GM03348 (cell line): Measurements from ENCODE around the gene GALR2.
"Not testable (repeated sequence)": the region's sequence is repeated elsewhere in the genome, so short reads cannot be mapped to it uniquely, and the experiment has no call there.

Experiments
- DNase-seq: peaks from one replicate; pipeline ENCODE4 v3.0.0; 2012; ENCODE audit warnings: low spot score

The GALR2 gene

GRCh38 chr17:76074390-76075363, at the start of gene GALR2:
GALR2 (plus strand) TSS chr17:76074781; CDS start chr17:76074884, 103 bp downstream.
- DNase-seq, result no peak

GRCh38 chr17:76025294-76025693, 49.3 kb upstream of the GALR2 start:
- DNase-seq, result no peak

- DNase-seq, result no peak
Measured at GRCh38 chr17:76026714-76027158, 47.8 kb upstream of the GALR2 start.

- DNase-seq, result no peak
Measured at GRCh38 chr17:76027159-76027839, 47.3 kb upstream of the GALR2 start, which contains the start of gene EVPL. EVPL (minus strand) TSS chr17:76027306; CDS start chr17:76027198, 108 bp downstream.

- no peak for DNase-seq
Measured at GRCh38 chr17:76032073-76032779, 42.4 kb upstream of the GALR2 start.

GRCh38 chr17:76032780-76033108, 41.8 kb upstream of the GALR2 start:
- no peak for DNase-seq

GRCh38 chr17:76033139-76033538, 41.4 kb upstream of the GALR2 start:
- DNase-seq, result no peak

- DNase-seq, result no peak
Measured at GRCh38 chr17:76034428-76035350, 39.9 kb upstream of the GALR2 start.

- DNase-seq, result no peak
Measured at GRCh38 chr17:76036497-76037261, 37.9 kb upstream of the GALR2 start.

- no peak for DNase-seq
Measured at GRCh38 chr17:76038050-76038449, 36.5 kb upstream of the GALR2 start.

GRCh38 chr17:76039121-76039520, 35.5 kb upstream of the GALR2 start:
- DNase-seq, result no peak

- DNase-seq, result no peak
Measured at GRCh38 chr17:76040376-76040775, 34.2 kb upstream of the GALR2 start.

GRCh38 chr17:76042868-76043267, 31.7 kb upstream of the GALR2 start:
- DNase-seq, result not testable (repeated sequence)

GRCh38 chr17:76044475-76045007, 30.0 kb upstream of the GALR2 start:
- not testable (repeated sequence) for DNase-seq

- no peak for DNase-seq
Measured at GRCh38 chr17:76046064-76046463, 28.5 kb upstream of the GALR2 start.

GRCh38 chr17:76048025-76048605, 26.5 kb upstream of the GALR2 start:
- no peak for DNase-seq

- DNase-seq, result no peak
Measured at GRCh38 chr17:76048711-76049110, 25.9 kb upstream of the GALR2 start.

- no peak for DNase-seq
Measured at GRCh38 chr17:76049239-76049638, 25.3 kb upstream of the GALR2 start.

- no peak for DNase-seq
Measured at GRCh38 chr17:76049836-76050537, 24.6 kb upstream of the GALR2 start.
